Heart left ventricle (tissue), 16 donors: Measurements from ENCODE around the gene MAGEC3. TPM values are rescaled to one million over a fixed set of nuclear protein-coding genes. Genes with fewer than 3 reads are reported as not detected.
"Not testable (repeated sequence)": the region's sequence is repeated elsewhere in the genome, so short reads cannot be mapped to it uniquely, and the experiment has no call there.

ENCODE experiments used
- ATAC-seq, 4 donors: fragments of 200-7000 bp; cut with Tn5 transposase; one replicate each; pipeline ENCODE4 v1.9.1; 2020 to 2022; ENCODE audit warnings: moderate library complexity in 4 of 4, mild to moderate bottlenecking in 3 of 4, moderate number of reproducible peaks in 1 of 4
- DNase-seq, 5 donors: peaks; one replicate each; pipeline ENCODE4 v3.0.0-alpha.2; 2020
- H3K27ac ChIP-seq, 12 donors: fragments of 200-600 bp; sonication (generic) in 4 of 12; one replicate each; pipeline versions ENCODE4 v1.5.0 to v1.8.0; 2016 to 2022; ENCODE audit warnings: mild to moderate bottlenecking in 2 of 12
- H3K27me3 ChIP-seq, 9 donors: fragments of 200-600 bp; sonication (generic) in 2 of 9; one replicate each; pipeline versions ENCODE4 v1.5.1 to v1.8.0; 2016 to 2022; ENCODE audit warnings: mild to moderate bottlenecking in 3 of 9
- H3K36me3 ChIP-seq, 9 donors: fragments of 200-600 bp; sonication (generic) in 2 of 9; one replicate each; pipeline versions ENCODE4 v1.5.0 to v1.8.0; 2018 to 2022; ENCODE audit warnings: mild to moderate bottlenecking in 2 of 9
- H3K4me1 ChIP-seq, 12 donors: fragments of 200-600 bp; sonication (generic) in 4 of 12; one replicate each; pipeline versions ENCODE4 v1.5.0 to v1.8.0; 2016 to 2022; ENCODE audit warnings: mild to moderate bottlenecking in 3 of 12
- H3K4me3 ChIP-seq, 12 donors: fragments of 200-600 bp; sonication (generic) in 4 of 12; one replicate each; pipeline versions ENCODE4 v1.5.0 to v1.8.0; 2017 to 2022; ENCODE audit warnings: mild to moderate bottlenecking in 9 of 12, moderate library complexity in 4 of 12
- H3K9me3 ChIP-seq, 12 donors: fragments of 200-600 bp; sonication (generic) in 4 of 12; one replicate each; pipeline versions ENCODE4 v1.5.0 to v1.8.0; 2016 to 2022; ENCODE audit warnings: mild to moderate bottlenecking in 1 of 12
- POLR2A ChIP-seq, 2 donors: fragments of 450-650 bp; IDR thresholded peaks; one replicate each; pipeline ENCODE4 v1.6.1; 2017; ENCODE audit warnings: antibody characterized with exemption in 2 of 2, mild to moderate bottlenecking in 2 of 2, moderate library complexity in 2 of 2
- WGBS, 4 donors: extraction: QIAGEN DNeasy Blood & Tissue Kit in 2 of 4; methylation state at CpG; one replicate each; pipeline versions ENCODE4 v1.1.5 to v1.1.7; 2013 to 2018; 5-methylcytosine and 5-hydroxymethylcytosine counted together
- intact Hi-C, 10 donors: fragments of 100-400 bp; cut with DNase I; formaldehyde crosslinking; loops; one replicate each; pipeline versions ENCODE4 v1.11.1 to v1.14.2; 2022
- polyA plus RNA-seq, 2 donors: library from polyadenylated mRNA; stranded (reverse); fragments of 200-250 nt; gene quantifications; one replicate each; pipeline ENCODE4 v1.2.3, GENCODE V29; 2013
- total RNA-seq, 9 donors: library from RNA; depleted of rRNA in 2 of 9; stranded (reverse); fragments of >200 nt in 2 of 9; fragmentation: NEBNext Ultra II Directional in 3 of 9; extraction: Animal tissue kit (Norgen Biotek cat#: 25700) in 3 of 9; gene quantifications; one replicate each; pipeline versions ENCODE4 v1.1.0 to v1.2.4, GENCODE V29; 2016 to 2023
- TF ChIP-seq, protein P1 (sequence below), 12 donors: fragments of 200-600 bp; sonication (generic) in 4 of 12; IDR thresholded peaks; one replicate each; pipeline versions ENCODE4 v1.5.0 to v1.8.0; 2018 to 2022; ENCODE audit warnings: antibody characterized with exemption in 12 of 12, mild to moderate bottlenecking in 5 of 12
- donor health status: ischemic (EF 13 %, LVEDD 7.1; RV severe dilation, severe dysfunction).
- donor health status: healthy with polysubstance abuse.
- donor health status: DM: no; HTN: yes; CAD: no.
- donor health status: DM: no; HTN: no; CAD: no.
- donor health status: ischemic (EF 25% LVEDD 6.9; RV normal size, moderate dysfunction).
- donor health status: ischemic (EF 25% LVEDD 5.7; RV mildly dilated, moderate dysfunction).
- donor health status: healthy.
- donor health status: DM: yes; HTN: yes; CAD: no.
- donor health status: ischemic (EF 35%, LVEDD 5.7; RV mildly dilated, moderate dysfunction).
- donor health status: nonischemic (EF 11% LVEDD 7.7; RV severe dilation, severe dysfunction).
- donor health status: DM: yes; HTN: yes; CAD: no.
- donor health status: PGD.
- donor health status: ischemic (EF 29% LVEDD 5.4; RV normal size, mild dysfunction).
- donor health status: nonischemic (EF 23%, LVEDD 6.1; RV moderate dilation, normal function).

The MAGEC3 gene
- total and polyA plus RNA-seq, 11 donors, result 0.29 to 0.69 TPM; not detected in 9

DNA sequence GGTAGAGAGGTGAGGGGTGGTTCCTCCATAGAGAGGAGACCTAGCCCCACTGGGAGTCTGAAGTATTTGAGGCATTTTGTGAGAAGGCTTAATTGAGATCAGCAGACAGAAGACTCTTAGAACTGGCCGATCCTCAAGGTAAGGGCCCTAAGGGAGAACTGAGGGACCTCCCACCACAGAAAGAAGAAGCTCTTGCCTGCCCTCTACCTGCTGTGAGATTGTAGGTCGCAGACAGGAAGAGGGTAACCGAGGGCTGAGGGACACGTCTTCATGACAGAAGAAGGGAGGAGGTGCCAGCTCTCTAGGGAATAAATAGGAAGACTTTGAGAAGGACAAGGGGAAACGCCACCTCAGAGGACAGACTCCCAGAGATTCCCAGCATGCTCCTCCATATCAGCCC is 41.5 kb downstream of the MAGEC3 start:
- no peaks in the 10 kb centered on the region for H3K9me3 ChIP-seq

DNA sequence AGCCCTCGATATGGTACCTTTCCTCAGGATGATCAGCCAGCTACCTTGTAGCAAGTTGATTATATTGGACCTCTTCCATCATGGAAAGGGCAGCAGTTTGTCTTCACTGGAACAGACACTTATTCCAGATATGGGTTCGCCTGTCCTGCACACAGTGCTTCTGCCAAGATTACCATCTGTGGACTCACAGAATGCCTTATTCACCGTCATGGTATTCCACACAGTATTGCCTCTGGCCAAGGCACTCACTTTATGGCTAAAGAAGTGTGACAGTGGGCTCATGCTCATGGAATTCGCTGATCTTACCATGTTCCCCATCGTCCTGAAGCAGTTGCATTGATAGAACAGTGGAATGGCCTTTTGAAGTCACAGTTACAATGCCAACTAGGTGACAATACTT is 50.7 kb downstream of the MAGEC3 start:
- intact Hi-C loops, DNase-seq, ATAC-seq, H3K4me1 ChIP-seq, H3K27me3 ChIP-seq, H3K4me3 ChIP-seq, H3K36me3 ChIP-seq, H3K27ac ChIP-seq, H3K9me3 ChIP-seq: not testable (repeated sequence)
- WGBS, 4 donors, result 37 to 68% (median 63%) methylated on average over 5 of the region's 5 CpGs

More for the DNA sequence above, 41.5 kb downstream of the MAGEC3 start:
- TF ChIP-seq, protein P1, sequence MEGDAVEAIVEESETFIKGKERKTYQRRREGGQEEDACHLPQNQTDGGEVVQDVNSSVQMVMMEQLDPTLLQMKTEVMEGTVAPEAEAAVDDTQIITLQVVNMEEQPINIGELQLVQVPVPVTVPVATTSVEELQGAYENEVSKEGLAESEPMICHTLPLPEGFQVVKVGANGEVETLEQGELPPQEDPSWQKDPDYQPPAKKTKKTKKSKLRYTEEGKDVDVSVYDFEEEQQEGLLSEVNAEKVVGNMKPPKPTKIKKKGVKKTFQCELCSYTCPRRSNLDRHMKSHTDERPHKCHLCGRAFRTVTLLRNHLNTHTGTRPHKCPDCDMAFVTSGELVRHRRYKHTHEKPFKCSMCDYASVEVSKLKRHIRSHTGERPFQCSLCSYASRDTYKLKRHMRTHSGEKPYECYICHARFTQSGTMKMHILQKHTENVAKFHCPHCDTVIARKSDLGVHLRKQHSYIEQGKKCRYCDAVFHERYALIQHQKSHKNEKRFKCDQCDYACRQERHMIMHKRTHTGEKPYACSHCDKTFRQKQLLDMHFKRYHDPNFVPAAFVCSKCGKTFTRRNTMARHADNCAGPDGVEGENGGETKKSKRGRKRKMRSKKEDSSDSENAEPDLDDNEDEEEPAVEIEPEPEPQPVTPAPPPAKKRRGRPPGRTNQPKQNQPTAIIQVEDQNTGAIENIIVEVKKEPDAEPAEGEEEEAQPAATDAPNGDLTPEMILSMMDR (IDR thresholded peaks at IDR 0.05), result no peak
- TF ChIP-seq POLR2A (IDR thresholded peaks at IDR 0.05), result no peak
- Histone ChIP-seq H3K36me3 (no peaks in the 10 kb centered on the region), H3K4me1 (no peaks in the 10 kb centered on the region), H3K27ac (no peak overlapping the region), H3K4me3 (no peak overlapping the region), H3K27me3 (peaks cover 0 to 3% (median 0%) of the 10 kb centered on the region in 9 donors)
- DNase-seq, result no peak
- ATAC-seq, result no peak
- 44 to 69% (median 56%) methylated on average over 5 of the region's 5 CpGs for WGBS, 4 donors
- intact Hi-C loops, result no loop called here

DNA sequence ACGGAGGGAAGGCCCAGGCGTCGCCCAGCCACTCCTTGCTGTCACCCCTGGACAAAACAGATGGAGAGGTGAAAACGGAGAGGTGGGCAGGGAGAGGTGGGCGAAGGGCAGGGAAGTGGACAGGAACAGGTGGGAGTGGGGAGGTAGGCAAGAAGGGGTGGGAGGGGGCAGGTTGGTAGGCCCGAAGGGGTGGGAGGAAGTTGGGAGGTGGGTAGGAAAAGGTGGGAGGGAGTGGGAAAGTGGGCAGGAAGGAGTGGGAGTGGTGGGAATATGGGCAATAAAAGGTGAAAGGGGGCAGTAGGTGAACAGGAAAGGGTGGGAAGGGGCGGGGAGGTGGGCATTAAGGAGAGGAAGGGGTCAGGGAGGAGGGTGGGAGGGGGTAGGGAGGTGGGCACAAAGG is 56.6 kb downstream of the MAGEC3 start:
- WGBS, 4 donors, result 64 to 83% (median 75%) methylated on average over 7 of the region's 7 CpGs

DNA sequence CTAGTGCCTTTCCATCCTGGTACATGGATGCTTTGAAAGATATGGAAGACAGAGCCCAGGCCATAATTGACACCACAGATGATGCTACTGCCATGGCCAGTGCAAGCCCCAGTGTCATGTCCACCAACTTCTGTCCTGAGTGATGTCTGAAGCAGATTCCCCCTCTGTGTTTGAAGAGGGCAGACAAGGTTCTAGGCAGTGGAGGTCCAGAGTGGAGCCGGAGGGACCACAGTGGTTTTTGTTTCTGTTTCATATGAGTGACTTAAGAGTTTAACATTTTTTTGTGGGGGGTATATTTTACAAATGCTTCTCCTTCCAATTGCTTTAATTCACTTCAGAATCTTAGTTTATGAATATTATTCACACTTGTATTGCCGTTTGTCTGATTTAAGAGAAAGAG is 59.6 kb downstream of the MAGEC3 start:
- Histone ChIP-seq H3K27me3 (no peaks in the 10 kb centered on the region), H3K4me1 (no peaks in the 10 kb centered on the region), H3K9me3 (no peaks in the 10 kb centered on the region), H3K4me3 (no peak overlapping the region), H3K27ac (no peak overlapping the region), H3K36me3 (no peaks in the 10 kb centered on the region)
- 77 to 92% (median 87%) methylated on average over 2 of the region's 2 CpGs for WGBS, 4 donors
- TF ChIP-seq, protein P1 (IDR thresholded peaks at IDR 0.05), result no peak
- TF ChIP-seq POLR2A (IDR thresholded peaks at IDR 0.05), result no peak
- ATAC-seq, result no peak
- no peak for DNase-seq
- intact Hi-C loops, result no loop called here

More for the DNA sequence above, 56.6 kb downstream of the MAGEC3 start:
- Histone ChIP-seq H3K27ac (no peak overlapping the region), H3K4me1 (no peaks in the 10 kb centered on the region), H3K27me3 (no peaks in the 10 kb centered on the region), H3K36me3 (no peaks in the 10 kb centered on the region), H3K9me3 (no peaks in the 10 kb centered on the region), H3K4me3 (no peak overlapping the region)
- DNase-seq (no peak), ATAC-seq (no peak)
- intact Hi-C loops, result no loop called here
- TF ChIP-seq, protein P1 (IDR thresholded peaks at IDR 0.05), result no peak
- no peak for TF ChIP-seq POLR2A (IDR thresholded peaks at IDR 0.05)

DNA sequence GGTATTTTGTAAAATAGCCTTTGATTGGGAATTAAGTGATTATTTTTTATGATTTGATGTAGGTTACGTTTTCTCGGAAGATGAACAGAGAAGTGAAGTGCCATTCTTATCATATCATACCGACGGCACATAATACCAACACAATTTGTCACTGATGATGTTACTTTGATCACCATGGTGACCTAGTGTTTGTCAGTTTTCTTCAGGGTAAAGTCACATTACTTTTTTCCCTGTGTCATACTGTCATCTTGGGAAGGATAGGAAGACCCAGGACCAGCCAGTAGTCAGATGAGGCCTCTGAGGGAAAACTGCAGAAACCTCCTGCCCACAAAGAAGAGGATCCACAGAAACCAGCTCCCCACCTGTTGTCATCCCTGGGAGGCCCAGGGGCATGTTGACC is 64.2 kb downstream of the MAGEC3 start:
- no peak for DNase-seq
- H3K9me3 ChIP-seq, result peaks cover 0 to 6% (median 0%) of the 10 kb centered on the region in 12 donors
- TF ChIP-seq, protein P1 (IDR thresholded peaks at IDR 0.05), result no peak
- no peak for TF ChIP-seq POLR2A (IDR thresholded peaks at IDR 0.05)
- no peak for ATAC-seq
- H3K4me1 ChIP-seq, result no peaks in the 10 kb centered on the region
- H3K27me3 ChIP-seq, result no peaks in the 10 kb centered on the region
- H3K27ac ChIP-seq, result no peak overlapping the region
- no peak overlapping the region for H3K4me3 ChIP-seq
- intact Hi-C loops, result no loop called here
- 51 to 87% (median 86%) methylated on average over 4 of the region's 4 CpGs for WGBS, 4 donors
- no peaks in the 10 kb centered on the region for H3K36me3 ChIP-seq
